ENCODE measurements around the gene CEP20.
"Not testable (repeated sequence)": the region's sequence is repeated elsewhere in the genome, so short reads cannot be mapped to it uniquely, and the experiment has no call there.

CEP20 gene, protein sequence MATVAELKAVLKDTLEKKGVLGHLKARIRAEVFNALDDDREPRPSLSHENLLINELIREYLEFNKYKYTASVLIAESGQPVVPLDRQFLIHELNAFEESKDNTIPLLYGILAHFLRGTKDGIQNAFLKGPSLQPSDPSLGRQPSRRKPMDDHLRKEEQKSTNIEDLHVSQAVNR

DNA sequence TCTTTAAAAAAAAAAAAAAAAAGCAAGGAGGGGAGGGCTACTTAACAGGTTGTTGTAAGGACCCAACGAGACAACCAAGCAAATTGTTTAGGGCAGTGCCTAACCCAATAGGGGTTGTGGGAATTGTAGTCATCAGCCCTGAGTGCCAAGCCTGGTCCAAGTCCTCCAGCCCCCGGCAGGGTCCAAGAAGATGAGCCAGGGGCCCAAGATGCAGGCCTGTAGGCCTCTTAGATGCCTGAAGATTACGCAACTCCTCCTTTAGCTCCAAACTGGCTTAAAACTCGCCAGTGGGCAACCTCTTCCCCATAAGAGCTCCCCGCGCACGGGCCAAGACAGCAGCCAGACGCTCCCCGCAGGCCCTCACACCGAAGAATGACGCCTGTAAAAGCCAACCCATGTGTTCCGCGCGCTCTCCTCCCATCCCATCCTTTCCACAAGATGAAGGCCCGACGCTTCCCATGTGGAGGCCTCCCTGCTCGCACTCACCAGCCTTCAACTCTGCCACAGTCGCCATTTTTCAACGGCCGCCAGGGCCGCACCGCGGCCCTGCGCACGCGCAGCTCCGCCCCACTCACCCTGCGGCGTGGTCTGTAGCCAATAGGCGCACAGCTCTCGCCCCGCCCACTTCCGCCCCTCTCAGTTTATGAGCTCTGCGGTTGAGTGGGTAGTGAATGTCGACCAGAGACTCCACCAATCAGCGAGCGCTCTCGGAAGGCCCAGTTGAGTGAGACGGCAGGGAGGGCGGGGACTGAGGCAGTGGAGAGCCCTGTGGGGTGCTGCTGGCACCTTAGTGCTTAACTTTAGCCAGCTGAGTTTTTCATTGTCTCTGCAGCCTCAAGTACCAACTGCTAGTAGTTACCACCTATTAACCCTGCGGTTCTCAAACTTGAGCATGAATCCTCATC is at the start of gene CEP20:
Gene CEP20, minus strand, starts transcription at position 532 of the 905 bp plus-strand sequence. Its CDS starts 18 bp downstream, at position 514.
- no peak for TF ChIP-seq CTCF (IDR thresholded peaks at IDR 0.05; ENCODE audit: insufficient read depth, low read depth, low read length, missing control alignments)
- DNase-seq (ENCODE audit: low read depth), result peak; percentile 100
- H3K4me3 ChIP-seq (ENCODE audit: low read depth, low read length), result peak within 1 kb of the TSS; percentile 98

- not testable (repeated sequence) for H3K4me3 ChIP-seq (ENCODE audit: low read depth, low read length); DNase-seq (ENCODE audit: low read depth)
Observed at GRCh38 chr16:15936809-15937208, 48.4 kb upstream of the CEP20 start.

DNA sequence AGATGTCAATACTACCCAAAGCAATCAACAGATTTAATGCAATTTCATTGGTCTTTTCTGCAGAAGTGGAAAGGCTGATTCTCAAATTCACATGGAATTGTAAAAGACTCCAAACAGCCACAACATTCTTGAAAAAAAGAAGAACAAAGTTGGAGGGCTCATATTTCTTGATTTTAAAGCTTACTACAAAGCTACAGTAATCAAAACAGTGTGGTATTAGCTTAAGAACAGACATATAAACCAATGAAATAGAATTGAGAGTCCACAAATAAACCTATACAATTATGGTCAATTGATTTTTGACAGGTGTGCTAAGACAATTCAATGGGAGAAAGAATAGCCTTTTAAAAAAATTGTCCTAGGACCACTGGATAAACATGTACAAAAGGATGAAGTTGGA is 46.6 kb upstream of the CEP20 start:
- no peak for TF ChIP-seq CTCF (IDR thresholded peaks at IDR 0.05; ENCODE audit: insufficient read depth, low read depth, low read length, missing control alignments)
- no peak for DNase-seq (ENCODE audit: low read depth)
- H3K4me3 ChIP-seq (ENCODE audit: low read depth, low read length), result no peak overlapping the region

DNA sequence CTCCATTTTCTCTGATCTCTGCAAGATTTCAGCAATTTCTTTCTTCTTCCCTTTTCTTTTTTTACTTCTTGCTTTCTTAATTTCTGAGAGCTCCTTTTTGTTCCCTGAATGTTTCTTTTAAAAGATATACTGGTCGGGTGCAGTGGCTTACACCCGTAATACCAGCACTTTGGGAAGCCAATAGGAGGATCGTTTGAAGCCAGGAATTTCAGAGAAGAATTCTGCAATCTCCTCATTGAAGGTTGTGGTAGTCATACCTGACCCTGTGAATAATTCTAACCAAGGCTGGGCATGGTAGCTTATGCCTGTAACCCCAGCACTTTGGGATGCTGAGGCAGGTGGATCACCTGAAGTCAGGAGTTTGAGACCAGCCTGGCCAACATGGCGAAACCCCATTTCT is 45.4 kb upstream of the CEP20 start:
- no peak overlapping the region for H3K4me3 ChIP-seq (ENCODE audit: low read depth, low read length)
- TF ChIP-seq CTCF (IDR thresholded peaks at IDR 0.05; ENCODE audit: insufficient read depth, low read depth, low read length, missing control alignments), result no peak
- DNase-seq (ENCODE audit: low read depth), result no peak

GRCh38 chr16:15932939-15933338 is 44.5 kb upstream of the CEP20 start:
- H3K4me3 ChIP-seq (ENCODE audit: low read depth, low read length), result no peak overlapping the region
- no peak for TF ChIP-seq CTCF (IDR thresholded peaks at IDR 0.05; ENCODE audit: insufficient read depth, low read depth, low read length, missing control alignments)
- no peak for DNase-seq (ENCODE audit: low read depth)

DNA sequence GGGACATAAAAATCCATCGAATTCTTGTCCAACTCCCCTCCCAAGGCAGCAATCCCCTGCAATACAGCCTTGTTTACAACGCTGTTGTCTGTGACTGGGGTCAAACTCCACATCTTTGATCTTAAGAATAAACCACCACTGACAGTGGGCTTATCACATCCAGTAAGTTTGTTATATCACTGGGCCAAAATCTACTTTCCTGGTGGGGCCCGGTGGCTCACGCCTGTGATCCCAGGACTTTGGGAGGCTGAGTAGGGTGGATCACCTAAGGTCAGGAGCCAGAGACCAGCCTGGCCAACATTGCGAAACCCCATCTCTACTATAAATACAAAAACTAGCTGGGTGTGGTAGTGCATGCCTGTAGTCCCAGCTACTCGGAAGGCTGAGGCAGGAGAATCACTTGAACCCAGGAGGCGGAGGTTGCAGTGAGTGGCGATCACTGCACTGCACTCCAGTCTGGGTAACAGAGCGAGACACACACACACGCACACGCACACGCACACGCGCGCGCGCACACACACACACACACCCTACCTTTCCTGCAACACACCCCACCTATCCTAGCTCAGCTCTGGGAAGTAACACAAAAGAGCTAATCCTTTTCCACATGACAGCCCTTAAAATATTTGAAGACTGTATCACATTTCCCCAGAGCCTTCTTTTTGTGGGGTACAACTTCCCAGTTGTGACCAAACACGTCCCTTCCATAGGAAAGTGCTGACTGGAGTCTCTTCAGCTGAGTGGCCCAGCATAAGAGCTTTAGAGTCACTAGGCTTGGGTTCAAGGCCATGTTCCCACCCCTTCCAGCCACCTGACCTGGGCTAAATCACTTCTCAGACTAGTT is 40.1 kb upstream of the CEP20 start:
- TF ChIP-seq CTCF (IDR thresholded peaks at IDR 0.05; ENCODE audit: insufficient read depth, low read depth, low read length, missing control alignments), result no peak

GRCh38 chr16:15925631-15926030 is 37.2 kb upstream of the CEP20 start:
- DNase-seq (ENCODE audit: low read depth), result no peak
- no peak overlapping the region for H3K4me3 ChIP-seq (ENCODE audit: low read depth, low read length)
- TF ChIP-seq CTCF (IDR thresholded peaks at IDR 0.05; ENCODE audit: insufficient read depth, low read depth, low read length, missing control alignments), result no peak

More for the DNA sequence above, 40.1 kb upstream of the CEP20 start:
- H3K4me3 ChIP-seq (ENCODE audit: low read depth, low read length), result no peak overlapping the region
- DNase-seq (ENCODE audit: low read depth), result no peak

All from GM12865 (cell line).